ENCODE data around the gene NOA1. TPM values are rescaled to one million over a fixed set of nuclear protein-coding genes. Genes with fewer than 3 reads are reported as not detected.
A peak's percentile ranks its signal among the peaks of the same experiment; 100 is the strongest.

NOA1 gene
- total and polyA plus RNA-seq, 12 donors: 3.5 to 30.0 (median 15.3) TPM

DNA sequence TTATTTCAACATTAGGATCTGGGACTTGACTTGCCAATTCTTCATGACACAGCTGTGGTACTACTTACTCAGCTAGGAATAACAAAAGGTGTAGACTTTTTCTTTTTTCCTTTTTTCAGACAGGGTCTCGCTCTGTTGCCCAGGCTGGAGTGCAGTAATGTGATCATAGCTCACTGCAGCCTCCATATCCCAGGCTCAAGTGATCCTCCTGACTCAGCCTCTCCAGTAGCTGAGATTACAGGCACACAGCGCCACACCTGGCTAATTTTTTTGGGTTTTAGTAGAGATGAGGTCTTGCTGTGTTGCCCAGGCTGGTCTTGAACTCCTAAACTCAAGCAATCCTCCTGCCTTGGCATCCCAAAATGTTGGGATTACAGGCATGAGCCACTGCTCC lies 16.3 kb downstream of the NOA1 start:
- intact Hi-C loops (cut with DNase I): no loop called here
- Histone ChIP-seq H3K4me1 (replicated peaks in 1 of 2) (no peaks in the 10 kb centered on the region), H3K9me3 (replicated peaks in 1 of 3) (no peaks in the 10 kb centered on the region), H3K27me3 (no peaks in the 10 kb centered on the region), H3K36me3 (replicated peaks in 1 of 2) (peaks cover 0 to 40% of the 10 kb centered on the region in 2 donors), H3K4me3 (no peak overlapping the region), H3K27ac (no peak overlapping the region)
- DNase-seq: no peak
- TF ChIP-seq POLR2A (IDR thresholded peaks at IDR 0.05): no peak
- TF ChIP-seq, protein P1, sequence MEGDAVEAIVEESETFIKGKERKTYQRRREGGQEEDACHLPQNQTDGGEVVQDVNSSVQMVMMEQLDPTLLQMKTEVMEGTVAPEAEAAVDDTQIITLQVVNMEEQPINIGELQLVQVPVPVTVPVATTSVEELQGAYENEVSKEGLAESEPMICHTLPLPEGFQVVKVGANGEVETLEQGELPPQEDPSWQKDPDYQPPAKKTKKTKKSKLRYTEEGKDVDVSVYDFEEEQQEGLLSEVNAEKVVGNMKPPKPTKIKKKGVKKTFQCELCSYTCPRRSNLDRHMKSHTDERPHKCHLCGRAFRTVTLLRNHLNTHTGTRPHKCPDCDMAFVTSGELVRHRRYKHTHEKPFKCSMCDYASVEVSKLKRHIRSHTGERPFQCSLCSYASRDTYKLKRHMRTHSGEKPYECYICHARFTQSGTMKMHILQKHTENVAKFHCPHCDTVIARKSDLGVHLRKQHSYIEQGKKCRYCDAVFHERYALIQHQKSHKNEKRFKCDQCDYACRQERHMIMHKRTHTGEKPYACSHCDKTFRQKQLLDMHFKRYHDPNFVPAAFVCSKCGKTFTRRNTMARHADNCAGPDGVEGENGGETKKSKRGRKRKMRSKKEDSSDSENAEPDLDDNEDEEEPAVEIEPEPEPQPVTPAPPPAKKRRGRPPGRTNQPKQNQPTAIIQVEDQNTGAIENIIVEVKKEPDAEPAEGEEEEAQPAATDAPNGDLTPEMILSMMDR (IDR thresholded peaks at IDR 0.05): no peak
- 92 to 100% (median 98%) methylated on average over 2 of the region's 2 CpGs for WGBS, 4 donors

DNA sequence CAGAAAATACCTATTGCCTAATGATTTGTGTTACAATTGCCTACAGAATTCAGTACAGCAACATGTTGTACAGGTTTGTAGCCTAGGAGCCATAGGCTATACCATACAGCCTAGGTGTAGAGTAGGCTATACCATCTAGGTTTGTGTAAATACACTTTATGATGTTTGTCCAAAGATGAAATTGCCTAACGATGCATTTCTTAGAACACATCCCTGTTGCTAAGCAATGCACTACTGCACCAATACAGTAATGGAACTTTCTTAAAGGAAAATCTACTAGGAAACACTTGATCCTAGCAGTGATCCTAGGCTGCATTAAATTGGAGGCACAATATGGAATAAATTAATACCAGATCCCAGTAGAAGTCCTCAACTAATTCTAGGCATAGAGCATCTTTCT lies 18.3 kb downstream of the NOA1 start:
- no peak for TF ChIP-seq POLR2A (IDR thresholded peaks at IDR 0.05)
- TF ChIP-seq, protein P1 (IDR thresholded peaks at IDR 0.05): no peak
- no peak overlapping the region for H3K4me3 ChIP-seq
- H3K9me3 ChIP-seq (replicated peaks in 1 of 3): no peaks in the 10 kb centered on the region
- whole genome bisulfite sequencing, 4 donors: 75 to 90% (median 79%) methylated on average over 1 of the region's 1 CpG
- DNase-seq: no peak
- no peaks in the 10 kb centered on the region for H3K4me1 ChIP-seq (replicated peaks in 1 of 2)
- peaks cover 0 to 24% of the 10 kb centered on the region in 2 donors for H3K36me3 ChIP-seq (replicated peaks in 1 of 2)
- no peak overlapping the region for H3K27ac ChIP-seq
- no peaks in the 10 kb centered on the region for H3K27me3 ChIP-seq
- intact Hi-C loops (cut with DNase I): no loop called here

DNA sequence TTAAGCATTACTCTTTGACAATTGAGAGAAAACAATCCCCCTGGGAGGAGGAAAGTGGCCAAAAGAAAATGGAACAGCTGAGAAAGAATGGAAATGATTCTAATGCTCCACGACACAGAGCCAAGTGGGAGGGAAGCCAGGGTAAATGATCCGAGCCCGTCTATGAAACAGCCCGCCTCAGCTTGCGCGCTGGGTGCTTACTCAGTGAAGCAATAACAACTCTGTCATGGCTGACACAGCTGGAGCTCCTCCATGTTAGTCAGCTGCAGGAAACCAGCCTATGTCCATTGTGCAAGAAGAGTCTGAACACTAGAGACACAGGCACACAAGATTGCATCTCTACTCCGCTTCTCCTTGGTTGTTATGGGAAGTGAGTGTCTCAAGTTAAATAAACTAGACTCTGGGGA lies 19.3 kb downstream of the NOA1 start:
- Histone ChIP-seq H3K27me3 (no peaks in the 10 kb centered on the region), H3K36me3 (replicated peaks in 1 of 2) (peaks cover 0 to 14% of the 10 kb centered on the region in 2 donors), H3K9me3 (replicated peaks in 1 of 3) (no peaks in the 10 kb centered on the region), H3K4me1 (replicated peaks in 1 of 2) (no peaks in the 10 kb centered on the region), H3K27ac (peak overlapping the region in 2 of 5 donors; percentile 44 to 46), H3K4me3 (no peak overlapping the region)
- intact Hi-C loops (cut with DNase I): no loop called here
- DNase-seq: peak; percentile 48 to 92 (median 76)
- TF ChIP-seq, protein P1 (IDR thresholded peaks at IDR 0.05): no peak
- no peak for TF ChIP-seq POLR2A (IDR thresholded peaks at IDR 0.05)
- 39 to 53% (median 44%) methylated on average over 7 of the region's 7 CpGs for WGBS, 4 donors

DNA sequence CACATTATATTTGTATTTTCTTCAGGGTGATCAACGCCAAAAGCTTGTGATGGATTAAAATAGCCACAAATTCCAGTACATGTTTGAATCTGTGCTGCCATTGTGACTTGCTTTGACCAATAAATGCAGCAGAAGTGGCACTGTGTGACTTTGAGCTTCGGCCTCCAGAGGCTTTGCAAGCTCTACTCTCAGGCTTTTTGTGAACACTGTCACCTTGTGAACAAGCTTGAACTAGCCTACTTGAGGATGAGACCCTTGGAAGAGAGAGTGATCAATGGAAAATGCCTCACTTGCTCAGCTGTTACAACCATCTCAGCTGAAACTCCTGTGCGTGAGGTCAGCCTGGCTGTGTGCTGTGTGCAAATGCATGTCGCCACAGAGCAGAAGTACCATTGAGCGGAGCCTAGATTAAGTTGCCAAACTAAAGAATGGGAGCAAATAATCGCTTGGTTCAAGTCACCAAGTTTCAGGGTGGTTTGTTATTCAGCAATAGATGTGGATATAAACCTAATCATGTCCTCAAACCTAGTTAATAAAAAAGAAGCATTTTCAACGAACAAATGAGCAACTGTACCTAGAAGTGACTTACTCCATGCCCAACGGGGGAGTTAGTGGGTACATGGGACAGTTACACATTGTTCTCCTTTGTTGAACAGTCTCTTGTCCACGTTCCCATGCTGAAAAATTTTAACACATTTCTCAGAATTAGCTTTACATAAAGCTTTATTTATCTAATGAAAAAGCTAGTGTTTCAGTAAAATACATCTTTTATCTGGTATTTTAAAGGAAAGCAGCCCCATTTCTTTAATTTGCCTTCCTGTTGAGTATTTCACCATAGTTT lies 23.5 kb downstream of the NOA1 start:
- 84 to 95% (median 92%) methylated on average over 9 of the region's 9 CpGs for WGBS, 4 donors
- no peaks in the 10 kb centered on the region for H3K4me1 ChIP-seq (replicated peaks in 1 of 2)
- H3K27ac ChIP-seq: no peak overlapping the region
- no peak for TF ChIP-seq POLR2A (IDR thresholded peaks at IDR 0.05)
- TF ChIP-seq, protein P1 (IDR thresholded peaks at IDR 0.05): no peak
- H3K27me3 ChIP-seq: no peaks in the 10 kb centered on the region
- intact Hi-C loops (cut with DNase I): no loop called here
- DNase-seq: no peak
- H3K36me3 ChIP-seq (replicated peaks in 1 of 2): no peaks in the 10 kb centered on the region
- no peaks in the 10 kb centered on the region for H3K9me3 ChIP-seq (replicated peaks in 1 of 3)
- no peak overlapping the region for H3K4me3 ChIP-seq
